Activated CD4-positive, alpha-beta T cell treated with anti-CD3 and anti-CD28 coated beads for 1 hour (primary cell): Measurements from ENCODE around the gene ARL13B.
"Not testable (repeated sequence)": the region's sequence is repeated elsewhere in the genome, so short reads cannot be mapped to it uniquely, and the experiment has no call there.

Source experiments
- DNase-seq: peaks from one replicate; pipeline ENCODE4 v3.0.0-alpha.2; 2020

Gene ARL13B

DNA sequence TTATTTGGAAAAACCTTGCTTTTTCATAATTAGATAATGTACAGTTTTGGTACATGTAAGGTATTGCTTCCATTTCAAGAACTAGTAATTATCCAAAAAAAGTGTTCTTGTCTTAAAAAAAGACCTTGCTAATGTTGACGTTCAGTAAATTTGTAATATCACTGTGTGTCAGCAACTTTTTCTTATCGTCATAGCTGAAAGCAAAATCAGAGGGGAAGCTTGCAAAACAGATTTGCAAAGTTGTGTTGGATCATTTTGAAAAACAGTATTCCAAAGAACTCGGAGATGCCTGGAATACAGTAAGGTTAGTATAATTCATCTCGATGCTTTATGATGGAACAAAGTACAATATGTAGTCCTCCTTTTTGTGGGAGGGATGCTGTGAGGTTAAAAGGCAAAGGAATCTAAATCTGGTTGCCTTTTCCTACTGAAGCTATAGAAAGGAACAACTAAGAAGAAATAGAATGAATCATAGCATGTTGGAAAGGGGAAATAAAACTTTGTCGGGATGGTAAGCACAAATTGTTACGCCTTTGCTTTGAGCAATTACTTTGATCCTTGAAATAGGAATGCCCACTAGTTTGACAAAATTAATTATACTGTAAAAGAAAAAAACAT is 84.4 kb downstream of the ARL13B start:
- no peak for DNase-seq

DNA sequence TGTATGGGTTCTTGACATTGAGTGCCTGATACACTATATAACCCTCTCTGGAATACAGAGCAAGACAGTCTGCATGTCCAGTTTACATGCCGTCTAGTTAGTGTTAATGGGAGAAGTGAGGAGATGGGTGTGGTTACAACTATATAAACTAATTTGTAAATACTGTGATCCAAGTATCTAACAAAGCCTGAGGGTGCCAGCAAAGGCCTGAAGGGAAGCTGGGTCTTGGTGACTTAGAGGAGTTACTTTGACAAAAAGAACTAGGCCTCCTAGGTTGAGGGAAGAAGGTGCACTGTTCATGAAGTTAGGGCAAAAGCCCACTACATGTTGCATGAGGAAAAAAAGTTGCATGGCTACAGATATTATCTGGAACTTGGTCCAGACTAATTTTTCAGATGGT is 85.2 kb downstream of the ARL13B start:
- no peak for DNase-seq

DNA sequence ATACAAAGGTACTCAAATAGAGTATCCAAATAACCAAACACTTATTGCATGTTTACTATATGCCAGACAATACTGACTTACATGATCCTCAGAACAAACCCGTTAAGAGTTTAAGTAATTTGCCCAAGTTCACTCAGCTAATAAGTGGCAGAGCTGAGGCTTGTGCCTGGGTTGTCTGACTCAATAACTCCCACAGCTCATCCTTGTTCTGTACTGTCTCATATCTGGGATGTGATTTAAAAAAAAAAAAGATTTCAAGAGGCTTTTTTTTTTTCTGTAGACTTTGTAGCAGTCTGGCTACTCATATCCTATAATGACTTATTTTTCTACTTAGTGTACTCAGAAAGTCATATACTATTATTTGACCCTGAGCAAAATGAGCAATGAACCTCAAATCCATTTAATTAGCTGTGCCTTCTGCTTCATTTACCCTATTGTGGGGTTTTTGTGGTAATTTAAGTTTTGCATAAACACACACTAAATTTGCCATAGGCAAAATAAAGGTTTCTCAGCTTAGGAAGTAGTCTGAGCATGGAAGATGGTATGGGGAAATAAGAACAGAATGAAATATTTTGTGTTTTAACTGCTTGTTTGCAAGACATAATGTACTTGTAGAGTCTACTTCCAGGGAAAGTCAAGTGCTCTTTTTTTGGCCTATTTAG is 86.0 kb downstream of the ARL13B start:
- no peak for DNase-seq

DNA sequence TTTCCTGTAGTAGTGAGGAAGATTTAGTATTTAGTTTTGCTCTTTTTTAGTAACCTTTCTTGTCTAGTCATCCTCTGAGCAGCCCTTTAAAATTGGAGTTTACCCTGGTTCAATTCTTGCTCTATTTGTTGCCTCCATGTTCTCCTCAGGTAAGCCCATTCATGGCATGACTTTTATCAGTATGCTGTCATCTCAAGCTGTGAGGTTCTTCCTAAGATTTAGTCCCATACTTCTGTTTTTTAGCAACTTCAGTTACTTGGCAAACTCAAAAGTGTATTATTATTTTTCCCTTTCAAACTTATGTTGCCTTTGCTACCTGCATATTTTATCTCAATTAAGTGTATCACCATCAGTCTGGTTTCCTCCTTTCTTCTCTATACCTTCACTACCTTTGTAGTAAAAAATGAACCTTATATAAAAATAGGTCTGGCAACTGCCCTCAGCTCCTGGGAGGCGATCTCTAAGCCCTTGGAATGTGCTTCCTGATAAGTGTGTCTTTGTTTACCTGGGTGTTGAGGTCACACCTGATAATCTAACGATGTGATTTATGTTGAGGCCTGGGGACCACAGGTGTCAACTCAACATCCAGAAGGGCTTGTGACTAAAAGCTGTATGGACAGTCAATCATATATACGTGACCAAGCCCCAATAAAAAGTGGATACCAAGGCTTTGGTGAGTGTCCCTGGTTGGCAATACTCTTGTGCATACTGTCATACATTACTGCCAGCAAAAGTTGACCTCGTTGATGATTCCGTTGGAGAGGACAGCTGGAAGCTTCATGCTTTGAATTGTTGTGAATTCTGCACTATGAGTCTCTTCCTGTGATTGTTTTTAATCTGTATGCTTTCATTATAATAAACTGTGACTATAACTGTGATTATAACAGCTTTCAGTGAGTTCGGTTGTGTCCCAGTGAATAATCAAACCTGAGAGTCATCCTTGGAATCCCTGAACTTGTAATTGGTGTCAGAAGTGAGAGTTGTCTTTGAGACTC is 86.8 kb downstream of the ARL13B start:
- no peak for DNase-seq

DNA sequence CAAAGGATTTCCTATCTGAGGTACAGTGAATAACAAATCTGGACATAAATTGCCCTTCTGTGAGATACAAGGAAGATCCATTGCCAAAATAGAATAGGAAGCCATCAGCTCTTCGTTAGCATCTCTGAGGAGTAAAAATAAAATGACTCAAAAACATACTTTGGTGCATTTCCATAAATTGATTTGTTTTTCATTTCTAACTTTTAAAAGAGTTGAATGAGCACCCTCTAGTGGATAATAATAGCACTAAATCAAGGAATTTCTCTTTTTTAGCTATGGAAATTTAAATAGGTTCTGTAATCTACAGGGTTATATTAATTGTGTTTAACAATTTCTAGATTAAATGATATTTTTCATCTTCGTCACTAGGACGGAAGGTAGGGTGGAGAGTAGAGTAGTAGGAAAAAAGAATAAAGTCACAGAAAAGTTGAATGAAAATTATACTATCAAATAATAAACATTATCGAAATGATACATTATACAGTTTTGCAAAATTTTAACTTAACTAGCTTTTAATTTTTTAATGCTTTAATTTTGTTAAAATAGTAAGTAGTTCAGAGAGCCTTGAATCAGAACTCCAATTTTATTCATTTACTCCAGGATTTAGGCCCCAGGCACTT is 89.3 kb downstream of the ARL13B start:
- no peak for DNase-seq

DNA sequence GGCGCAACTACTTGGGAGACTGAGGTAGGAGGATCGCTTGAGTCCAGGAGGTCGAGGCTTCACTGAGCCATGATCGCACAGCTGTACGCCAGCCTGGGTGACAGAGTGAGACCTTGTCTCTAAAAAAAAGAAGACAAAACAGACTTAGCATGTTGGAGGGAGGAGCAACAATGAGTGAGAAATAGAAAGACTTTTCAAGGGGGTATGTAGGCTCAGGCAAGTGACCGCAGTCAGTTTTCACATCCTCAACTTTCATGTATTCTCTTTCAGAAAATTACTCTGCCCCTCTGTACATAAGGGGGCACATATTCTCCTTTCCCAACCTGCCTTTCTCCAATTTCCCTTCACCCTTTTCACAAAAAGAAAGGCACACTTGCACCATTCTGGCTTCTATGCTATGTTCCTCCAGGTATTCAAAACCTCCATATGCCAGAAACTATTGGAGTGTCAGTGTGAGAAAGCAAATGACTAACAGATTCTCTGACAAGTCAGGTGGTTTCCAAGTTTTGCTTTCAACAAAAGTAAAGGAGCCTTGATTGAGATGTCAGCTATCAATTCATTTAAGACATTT is 90.5 kb downstream of the ARL13B start:
- no peak for DNase-seq

DNA sequence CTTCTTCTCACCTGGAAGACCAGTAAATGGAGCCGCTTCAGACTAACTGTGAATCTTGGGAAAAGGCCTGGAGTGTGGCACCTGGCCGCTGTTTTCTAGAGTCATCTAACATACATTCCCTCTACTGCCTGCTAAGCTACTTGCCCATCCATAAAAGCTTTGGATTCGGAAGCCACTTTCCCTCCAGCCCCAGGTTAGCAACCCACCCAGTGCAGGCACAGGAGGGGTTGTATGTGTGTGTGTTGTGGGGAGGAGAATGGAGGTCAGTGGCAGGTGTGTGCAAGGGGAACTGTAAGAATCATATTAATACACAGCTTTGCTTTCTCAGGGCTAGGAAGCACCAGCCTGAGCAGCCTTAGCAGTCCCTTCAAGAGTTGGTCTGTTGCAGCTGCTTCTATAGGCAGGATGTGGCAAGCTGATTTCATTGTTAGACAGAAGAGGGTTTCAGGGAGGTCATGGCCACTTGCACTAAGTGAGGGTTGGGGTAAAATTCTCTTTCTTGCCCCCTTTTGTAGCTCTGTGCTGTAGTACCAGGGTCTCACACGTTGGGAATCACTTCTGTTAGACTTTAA is 91.8 kb downstream of the ARL13B start:
- DNase-seq, result no peak

DNA sequence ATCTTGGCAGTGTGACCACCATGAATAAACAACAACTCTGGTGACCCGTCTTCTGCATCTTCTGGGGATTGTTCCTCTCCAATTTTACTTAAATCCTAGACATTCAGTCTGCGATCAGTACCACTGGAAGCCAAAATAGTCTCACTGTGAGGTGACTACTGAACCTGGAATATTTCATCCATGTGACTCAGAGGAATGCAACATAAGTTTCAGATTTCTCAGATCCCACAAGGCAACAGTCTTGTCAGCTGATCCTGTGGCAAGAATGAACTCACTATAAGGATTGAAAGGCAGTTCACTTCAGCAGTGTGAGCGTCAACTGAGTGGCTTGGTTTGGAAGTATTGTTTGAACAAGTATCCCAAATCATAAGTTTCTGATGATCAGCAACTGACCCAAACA is 96.1 kb downstream of the ARL13B start:
- no peak for DNase-seq

DNA sequence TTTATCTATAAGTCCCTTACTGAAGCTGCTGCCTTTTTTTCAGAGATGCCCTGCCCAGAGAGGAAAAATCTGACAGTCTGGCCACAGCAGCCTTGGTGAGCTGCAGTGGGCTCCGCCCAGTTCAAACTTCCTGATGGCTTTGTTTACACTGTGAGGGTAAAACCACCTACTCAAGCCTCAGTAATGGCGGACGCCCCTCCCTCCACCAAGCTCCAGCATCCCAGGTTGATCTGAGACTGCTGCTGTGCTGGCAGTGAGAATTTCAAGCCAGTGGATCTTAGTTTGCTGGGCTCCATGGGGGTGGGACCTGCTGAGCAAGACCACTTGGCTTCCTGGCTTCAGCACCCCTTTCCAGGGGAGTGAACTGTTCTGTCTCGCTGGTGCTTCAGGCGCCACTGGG is 100.6 kb downstream of the ARL13B start:
- not testable (repeated sequence) for DNase-seq

DNA sequence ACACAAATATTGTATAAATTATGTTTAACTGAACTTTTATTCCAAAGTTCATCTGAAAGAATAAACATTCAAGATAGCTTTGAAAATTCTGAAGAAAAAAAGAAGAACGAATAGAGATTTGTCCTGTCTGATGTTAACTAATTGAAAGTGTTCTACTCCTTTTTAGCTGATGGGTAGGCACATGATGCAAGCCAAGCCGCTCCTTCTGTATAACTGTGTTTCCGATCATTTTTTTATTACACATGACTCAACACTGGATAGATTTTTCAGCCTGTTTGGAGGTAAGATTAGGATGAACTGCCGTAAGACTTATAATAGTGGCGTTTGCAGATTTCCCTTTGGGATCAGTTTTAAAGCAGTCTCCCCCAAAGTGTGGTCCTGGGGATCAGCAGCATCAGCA is 101.9 kb downstream of the ARL13B start:
- no peak for DNase-seq

DNA sequence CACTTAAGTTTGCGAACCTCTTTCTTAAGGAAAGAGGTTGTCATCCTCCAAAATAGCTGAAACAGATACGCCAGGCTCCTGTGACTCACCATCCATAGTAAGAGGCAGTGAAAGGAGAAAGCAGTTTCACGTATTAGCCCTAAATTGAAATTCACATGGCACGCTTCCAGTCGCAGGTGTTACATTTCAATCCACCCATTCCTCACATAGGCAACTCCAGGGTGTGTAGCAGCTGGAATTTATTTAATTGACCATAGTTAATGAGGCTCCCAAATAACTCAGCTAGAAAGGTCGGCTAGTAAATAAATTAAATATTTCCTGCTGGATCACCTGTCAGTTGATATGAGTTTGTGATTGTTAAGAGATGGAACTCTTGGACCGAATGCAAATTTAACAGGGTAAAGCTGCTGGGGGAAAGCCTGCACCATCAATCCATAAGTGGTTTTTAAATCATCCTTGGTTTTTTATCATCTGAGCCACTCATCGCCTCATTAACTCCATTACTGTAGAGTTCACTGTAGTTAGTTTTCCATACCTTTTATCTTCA is 102.5 kb downstream of the ARL13B start:
- DNase-seq, result no peak

DNA sequence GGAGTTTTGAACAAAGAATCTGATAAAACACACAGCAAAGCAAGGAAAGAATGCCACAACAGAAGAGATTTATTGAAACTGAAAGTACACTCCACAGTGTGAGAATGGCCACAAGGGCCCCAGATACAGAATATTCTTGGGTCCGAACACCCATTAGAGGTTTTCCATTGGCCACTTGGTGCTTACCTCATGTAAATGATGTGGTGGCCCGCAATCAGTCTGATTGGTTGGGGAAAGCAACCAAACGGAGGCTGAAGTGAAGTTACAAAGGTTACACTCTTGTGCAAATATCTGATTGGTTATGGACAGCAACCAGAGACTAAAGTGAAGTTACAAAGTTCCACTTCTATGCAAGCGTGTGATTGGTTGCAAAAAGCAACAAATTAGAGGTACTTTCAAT is 103.3 kb downstream of the ARL13B start:
- DNase-seq, result no peak

DNA sequence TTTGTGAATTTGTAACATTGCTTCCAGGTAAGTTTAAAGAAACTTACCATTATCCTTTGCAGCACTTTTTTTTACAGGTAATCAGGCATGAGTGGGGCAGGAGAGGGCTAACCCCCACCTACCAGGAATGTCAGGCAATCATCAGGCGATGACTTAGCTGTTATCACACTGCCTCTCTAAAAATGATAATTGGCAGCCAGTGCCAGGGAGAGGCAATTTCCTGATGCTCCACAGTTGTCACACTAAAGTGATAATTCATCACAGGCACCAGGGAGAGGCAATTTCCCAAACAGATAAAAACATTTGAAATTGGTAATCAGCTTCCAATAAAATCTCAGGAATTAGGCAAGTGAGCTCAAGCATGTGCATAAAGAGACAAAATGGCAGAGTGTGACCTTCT is 109.2 kb downstream of the ARL13B start:
- DNase-seq, result no peak

DNA sequence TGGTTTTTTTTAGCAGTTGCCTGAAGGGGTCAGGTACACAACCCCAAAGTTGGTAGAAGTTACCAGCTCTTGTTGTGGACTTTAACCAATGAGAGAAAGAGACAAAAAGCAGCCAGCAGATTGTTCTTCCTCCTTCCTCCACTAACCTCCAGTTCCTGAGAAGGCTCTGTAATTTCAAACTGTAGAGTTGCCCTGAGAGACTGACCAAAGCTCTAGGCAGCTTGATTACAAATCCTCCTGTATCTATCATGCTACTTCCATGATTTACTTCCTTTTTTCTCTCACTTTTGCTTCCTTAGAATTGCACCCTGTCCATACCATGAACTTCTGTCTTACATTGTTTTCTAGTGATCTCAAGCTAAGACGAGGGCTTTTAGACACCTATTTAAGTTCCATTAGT is 112.1 kb downstream of the ARL13B start:
- DNase-seq, result no peak

DNA sequence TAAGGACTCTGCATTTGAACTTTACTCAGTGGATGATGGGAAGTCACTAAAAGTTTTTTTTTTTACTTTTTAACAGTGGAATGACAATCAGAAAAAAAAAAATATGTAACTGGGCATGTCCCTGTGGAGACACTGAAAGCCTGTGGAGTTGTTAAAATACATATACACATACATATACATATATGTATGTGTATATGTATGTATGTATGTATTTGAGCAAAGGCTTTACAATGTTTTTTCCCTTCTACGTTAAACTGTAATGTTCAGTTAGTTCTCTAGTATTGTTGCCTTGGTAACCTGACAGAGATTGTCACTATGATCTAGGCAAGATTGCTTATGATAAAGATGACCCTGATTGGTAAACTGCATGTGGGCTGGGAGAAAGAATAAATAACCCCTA is 113.2 kb downstream of the ARL13B start:
- no peak for DNase-seq

DNA sequence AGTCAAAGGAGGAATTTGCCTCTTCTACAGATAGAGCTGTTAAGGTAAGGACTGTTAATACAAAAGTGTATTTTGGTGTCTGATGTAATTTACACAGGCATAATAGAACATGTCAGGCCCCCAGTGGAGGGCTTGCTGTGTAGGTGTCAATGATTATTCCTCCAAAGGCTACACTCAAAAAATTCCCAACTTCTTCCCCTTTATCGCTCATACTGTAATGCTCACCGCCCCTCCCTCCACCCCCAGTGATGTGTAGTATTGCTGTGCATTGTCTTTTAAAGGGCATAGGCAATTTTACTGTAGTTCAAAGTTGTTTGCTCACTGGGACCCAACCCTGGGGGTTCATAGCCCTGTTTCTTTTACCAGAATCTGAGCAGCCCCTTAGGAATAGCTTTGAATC is 115.2 kb downstream of the ARL13B start:
- DNase-seq, result no peak

DNA sequence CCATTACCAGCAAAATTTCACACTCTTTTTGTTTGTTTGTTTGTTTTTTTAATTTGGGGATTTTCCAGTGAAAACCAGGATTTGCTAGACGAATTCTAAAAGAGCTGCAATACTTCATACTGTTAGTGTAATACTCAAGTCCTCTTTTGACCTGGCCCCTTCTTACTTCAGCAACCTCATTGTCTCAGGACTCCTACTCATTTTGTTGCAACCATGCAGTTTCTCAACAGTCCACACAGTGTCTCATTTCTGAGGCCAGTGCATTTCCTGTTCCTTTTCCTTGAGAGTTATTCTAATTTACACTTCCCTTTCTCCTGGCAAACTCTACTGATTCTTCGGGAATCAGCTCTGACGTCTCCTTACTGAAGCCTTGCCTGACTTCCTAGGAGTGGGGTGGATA is 118.5 kb downstream of the ARL13B start:
- DNase-seq, result no peak

DNA sequence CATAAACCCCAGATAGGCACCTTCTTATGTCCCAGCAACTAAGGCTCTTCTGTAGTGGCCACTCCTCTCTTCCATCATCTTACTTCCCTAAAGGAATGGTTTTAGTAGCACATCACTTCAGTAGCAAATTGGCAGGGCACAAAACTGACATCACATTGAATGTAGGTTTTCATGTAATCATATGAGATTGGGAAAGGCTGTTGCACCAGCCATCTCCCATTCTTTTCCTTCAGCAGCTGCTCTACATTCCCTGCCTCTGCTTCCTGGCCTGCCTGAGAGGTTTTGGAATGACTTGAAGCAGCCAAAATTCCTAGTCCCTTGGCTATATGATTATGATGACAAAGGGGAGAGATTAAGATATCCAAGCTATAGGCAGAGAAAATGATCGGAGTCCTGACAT is 119.4 kb downstream of the ARL13B start:
- DNase-seq, result no peak

DNA sequence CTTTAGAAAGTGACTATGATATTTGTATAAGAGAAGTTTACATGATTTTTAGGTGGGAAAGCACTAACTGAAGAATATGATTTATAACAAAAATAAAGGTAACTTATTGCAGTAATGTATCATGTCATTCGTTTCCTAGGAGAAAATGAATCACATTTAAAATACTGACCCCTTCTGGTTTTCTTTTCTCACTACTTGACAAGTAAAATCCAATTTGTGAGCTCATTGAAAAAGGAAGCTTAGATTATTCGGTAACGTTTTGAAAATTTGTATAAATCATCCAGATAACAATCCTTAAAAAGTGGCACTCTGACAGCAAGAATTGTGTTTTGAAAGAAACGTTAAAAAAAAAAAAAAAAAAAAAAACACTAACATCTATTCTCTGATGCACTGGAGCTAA is 121.9 kb downstream of the ARL13B start:
- no peak for DNase-seq
